Midbrain (tissue), 1 donor: ENCODE data around the gene DLGAP5.
A peak's percentile ranks its signal among the peaks of the same experiment; 100 is the strongest.

ENCODE experiments used
- DNase-seq: peaks from one replicate; lab custom pipeline; 2025; lab: John Stamatoyannopoulos, UW

The DLGAP5 gene

DNA sequence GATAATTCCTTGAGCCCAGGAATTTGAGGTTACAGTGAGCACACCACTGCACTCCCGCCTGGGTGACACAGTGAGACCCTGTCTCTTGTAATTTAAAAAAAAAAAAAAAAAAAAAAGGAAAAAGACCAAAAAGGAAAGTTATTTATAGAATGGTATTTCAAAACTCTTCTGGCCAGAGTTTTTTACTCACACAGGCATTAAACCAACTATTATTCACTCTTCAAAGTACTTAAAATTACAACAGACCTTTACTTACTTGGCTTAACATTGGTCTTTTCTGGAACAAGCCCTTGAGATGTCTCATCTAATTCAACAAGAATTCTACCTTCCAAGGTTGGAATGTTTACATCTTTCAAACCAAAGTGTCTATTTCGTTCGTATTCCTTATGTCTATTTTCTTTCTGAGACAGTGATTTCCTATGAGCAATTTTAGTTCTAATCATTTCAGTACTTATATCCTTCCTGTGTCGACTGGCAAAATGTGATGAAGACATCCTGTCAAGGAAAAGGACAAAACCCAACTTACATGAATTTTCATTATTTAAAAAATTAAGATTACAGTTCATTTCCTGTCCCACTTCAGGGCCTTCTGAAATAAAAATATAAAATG lies 2.6 kb downstream of the DLGAP5 start:
- no peak for DNase-seq

DNA sequence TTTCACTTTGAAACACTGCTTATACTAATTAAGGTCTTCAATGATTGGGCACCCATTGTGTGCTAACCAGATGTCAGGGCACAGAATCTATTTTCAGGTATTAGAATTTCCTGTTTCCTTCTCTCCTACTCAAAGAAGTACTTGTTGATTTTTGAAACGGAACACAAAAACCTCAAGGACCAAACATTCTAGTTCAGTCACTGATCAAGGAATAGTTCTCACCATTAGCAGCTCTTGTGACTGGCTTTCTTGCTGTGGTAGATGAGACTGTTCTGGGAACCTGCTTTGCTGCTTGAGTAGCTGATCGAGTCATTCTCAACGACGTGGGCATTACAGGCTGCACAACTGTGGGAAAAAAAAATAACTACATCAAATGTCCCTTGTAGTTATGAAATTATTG lies 11.0 kb downstream of the DLGAP5 start:
- DNase-seq, result no peak

DNA sequence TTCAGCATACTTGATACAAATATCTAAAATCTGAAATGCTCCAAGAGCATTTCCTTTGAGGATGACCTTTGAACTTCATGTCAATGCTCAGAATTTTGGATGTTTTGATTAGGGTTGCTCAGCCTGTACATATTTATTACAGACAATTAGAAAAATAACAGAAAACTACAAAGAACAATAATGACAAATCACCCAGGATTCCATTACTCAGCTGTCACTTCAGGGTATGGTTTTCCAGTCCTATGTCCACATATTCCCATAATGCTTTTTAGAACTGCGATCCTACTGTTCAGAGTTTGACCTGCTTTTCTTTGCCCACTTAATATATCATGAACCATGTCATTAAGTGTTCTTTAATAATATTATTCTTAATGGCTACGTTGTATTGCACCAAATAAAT lies 11.4 kb downstream of the DLGAP5 start:
- DNase-seq, result no peak

DNA sequence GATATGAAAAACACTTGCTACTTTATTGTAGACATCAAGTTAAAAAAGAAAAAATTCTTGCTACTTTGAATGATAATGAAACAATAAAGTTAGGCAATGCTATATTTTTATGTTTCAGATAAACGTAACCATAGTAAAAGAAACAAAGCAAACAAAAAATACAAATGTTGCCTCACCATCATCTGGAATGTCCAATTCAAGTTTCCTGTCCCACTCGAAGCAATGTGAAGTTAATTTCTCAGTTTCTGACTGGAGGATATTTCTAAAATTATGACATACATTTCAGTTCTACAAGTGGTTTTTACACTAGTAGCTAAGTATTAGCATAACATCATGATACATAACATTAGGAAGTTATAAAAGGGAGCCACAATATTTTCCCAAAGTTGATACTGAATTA lies 20.9 kb downstream of the DLGAP5 start:
- DNase-seq, result no peak

- DNase-seq, result peak; percentile 23
Measured at GRCh38 chr14:55160989-55161388, 30.4 kb downstream of the DLGAP5 start.

DNA sequence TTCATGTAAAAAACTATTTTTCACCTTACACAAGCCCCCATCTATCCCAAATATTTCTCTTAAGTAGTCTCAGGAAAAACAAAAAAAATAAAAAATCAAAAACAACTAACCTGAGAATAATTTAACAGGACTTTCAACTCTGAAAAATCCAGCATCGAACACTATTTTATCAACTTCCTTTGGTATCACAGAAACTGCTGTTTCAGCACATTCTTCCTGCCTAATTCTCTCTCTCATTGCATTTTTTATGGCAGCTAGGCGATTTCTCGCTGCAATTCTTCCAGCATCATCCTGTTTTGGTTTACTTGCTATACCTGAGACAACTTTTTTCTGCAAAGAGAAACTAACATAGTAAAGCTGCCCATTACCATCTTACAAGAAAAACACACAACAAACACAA lies 33.0 kb downstream of the DLGAP5 start:
- DNase-seq, result no peak

DNA sequence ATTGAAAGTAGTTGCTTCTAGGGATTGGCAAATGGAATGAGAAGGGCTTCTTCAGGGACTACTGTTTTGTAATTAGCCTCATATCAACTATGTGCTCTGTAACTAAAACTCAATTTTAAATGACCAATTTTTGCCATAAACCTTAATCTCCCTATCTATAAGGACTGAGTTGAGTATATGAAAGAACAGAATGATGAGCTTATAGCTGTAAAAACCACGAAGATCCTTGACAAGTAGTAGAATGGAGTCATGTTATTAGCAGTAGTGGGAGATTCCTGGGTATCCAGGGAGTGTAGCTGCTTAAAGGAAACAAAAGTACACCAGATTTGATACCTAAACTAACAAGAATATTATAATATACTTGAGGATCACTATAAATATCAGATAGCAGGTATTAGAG lies 34.3 kb downstream of the DLGAP5 start:
- DNase-seq, result no peak

GRCh38 chr14:55153951-55154350 lies 37.4 kb downstream of the DLGAP5 start:
- no peak for DNase-seq

- no peak for DNase-seq
Measured at GRCh38 chr14:55152052-55152753, 39.2 kb downstream of the DLGAP5 start.

DNA sequence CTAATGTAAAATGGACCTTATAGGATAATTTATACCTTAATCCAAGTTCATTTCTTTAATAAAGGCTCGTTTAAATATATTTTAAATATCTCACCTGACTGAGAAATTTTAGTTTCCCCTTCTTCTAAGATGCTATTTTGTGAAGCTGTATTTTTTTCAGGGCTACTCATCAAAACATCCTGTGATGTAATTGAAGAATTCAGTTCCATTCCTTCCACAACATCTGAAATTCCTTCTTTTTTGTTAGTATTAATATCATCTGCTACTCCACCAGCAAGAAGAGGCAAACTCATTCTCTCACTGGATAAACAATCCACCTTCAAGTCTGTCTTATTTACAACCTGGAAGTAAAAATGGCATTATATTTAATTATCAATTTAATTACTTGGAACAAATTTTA lies 39.8 kb downstream of the DLGAP5 start:
- no peak for DNase-seq

DNA sequence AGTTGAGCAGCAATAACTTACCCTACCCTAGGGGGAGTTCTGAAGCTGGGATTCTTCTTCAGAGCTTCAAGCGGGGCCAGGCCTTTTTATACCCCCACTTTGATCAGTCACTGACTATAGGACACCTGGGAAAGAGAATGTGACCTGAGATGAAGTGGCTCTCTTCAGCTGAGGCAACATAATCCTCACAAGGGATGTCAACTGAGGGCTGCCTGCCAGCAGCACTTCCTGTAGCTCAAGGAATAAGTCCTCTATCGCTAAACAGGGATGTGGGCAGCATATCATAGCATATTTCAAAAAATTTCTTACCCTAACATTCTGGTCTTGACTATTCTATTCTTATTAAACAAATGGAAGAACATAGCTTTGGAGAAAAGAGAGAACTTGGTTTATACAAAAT lies 45.0 kb downstream of the DLGAP5 start:
- no peak for DNase-seq

DNA sequence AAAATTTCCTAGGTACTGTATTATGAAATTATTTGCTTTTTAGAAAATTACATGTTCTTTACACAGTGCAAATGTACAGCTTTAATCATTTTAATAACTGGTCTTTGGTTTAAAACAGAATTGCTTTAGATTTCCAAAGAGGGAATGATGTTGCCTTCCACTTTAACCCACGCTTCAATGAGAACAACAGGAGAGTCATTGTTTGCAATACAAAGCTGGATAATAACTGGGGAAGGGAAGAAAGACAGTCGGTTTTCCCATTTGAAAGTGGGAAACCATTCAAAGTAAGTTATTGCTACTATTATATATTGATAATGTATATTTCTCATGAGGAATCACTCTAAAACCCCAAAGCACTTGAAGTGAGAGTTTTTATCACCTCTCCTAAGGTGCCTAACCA lies 48.9 kb downstream of the DLGAP5 start:
- DNase-seq, result peak; percentile 10

DNA sequence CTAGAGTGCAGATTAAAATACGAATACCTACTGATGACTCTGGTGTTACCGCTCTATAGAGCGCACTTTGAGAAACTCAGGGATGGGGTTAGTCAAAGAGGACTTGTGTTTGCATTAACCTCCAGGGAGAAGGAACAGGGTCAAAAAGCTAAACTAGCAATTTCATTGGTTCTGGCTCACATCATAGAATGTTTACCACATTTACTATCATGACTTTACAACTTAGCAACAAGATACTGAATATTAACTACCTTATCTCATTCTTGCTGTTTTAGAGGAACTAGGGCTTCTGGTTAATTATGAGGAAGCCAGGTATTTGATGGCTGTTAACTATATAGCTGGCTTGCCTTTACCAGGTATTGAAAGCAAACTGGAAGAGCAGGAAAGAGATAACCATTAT lies 49.6 kb downstream of the DLGAP5 start:
- no peak for DNase-seq

GRCh38 chr14:55139696-55140509 lies 51.5 kb downstream of the DLGAP5 start:
- no peak for DNase-seq

GRCh38 chr14:55139141-55139540 lies 52.2 kb downstream of the DLGAP5 start:
- DNase-seq, result no peak

- no peak for DNase-seq
Measured at GRCh38 chr14:55138091-55138490, 53.3 kb downstream of the DLGAP5 start.

GRCh38 chr14:55136885-55137786 lies 54.2 kb downstream of the DLGAP5 start:
- peak; percentile 70 for DNase-seq

GRCh38 chr14:55136241-55136640 lies 55.1 kb downstream of the DLGAP5 start:
- no peak for DNase-seq

DNA sequence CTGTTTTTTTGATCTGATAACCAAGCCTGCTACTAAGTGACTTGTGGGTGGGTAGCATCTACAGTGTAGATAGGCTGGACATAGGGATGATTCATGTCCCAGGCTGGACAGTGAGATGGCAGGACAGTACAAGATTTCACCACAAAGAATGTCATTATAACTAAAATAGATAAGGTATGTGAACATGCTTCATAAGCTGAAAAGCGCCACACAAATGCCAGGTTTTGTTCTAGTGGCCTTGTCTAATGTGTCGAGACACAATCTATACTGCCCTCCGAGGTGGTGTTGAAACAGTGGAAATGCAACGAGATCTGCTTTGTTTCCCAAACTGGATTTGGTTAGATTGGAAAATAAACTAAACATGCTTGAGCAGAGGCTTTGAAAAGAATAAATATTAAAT lies 58.0 kb downstream of the DLGAP5 start:
- DNase-seq, result peak; percentile 16

DNA sequence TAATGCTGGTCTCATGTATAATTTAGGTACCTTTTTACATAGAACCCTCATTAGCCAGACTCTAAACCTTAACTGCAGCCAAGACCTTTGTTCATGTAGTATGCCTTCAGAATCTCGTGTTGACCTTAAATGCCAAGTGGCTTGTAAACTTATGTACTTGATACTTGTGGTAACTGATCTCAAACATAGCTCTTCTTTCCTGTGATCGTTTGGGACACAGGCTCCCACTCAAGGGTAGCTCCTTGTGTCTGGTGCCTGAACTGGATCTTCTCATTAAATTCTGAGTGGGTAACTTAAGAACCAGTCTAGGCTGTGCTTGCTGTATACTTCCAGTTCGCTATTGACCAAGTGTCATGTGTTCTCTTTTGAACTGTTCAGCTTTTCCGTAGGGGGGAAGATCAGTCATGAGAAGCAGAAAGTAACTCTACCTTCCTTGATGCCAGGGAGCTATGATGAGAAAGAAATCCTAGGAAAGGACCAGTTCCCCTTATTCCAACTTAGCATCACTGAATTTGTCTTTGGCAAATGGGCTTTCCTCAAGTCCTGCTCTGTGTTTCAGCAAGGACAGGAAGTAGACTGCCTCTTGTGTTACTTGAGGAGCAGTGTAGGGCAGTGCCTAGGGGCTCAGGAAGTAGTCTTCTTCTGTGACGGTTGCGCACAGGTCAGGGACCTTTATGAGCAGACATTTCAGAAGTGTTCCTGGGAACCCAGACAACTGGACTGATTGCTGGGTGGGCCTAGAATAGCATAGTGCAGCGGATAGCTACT lies 59.8 kb downstream of the DLGAP5 start:
- no peak for DNase-seq

GRCh38 chr14:55130196-55130550 lies 61.2 kb downstream of the DLGAP5 start:
- DNase-seq, result no peak
